GM23338 (cell line): Measurements from ENCODE around the gene TRIM52.

Experiments
- EZH2 ChIP-seq: fragments of 200-600 bp; sonication (generic); IDR thresholded peaks from one replicate; pipeline ENCODE4 v1.8.0; 2017; ENCODE audit warnings: antibody characterized with exemption, mild to moderate bottlenecking, low read depth; ENCODE audit not compliant: unreplicated experiment
- POLR2AphosphoS5 ChIP-seq: IDR thresholded peaks from 2 replicates; pipeline ENCODE4 v1.6.1; 2016; ENCODE audit warnings: antibody characterized with exemption, low read depth
- STAT1 ChIP-seq: IDR thresholded peaks from one replicate; pipeline ENCODE4 v1.6.1; 2016; ENCODE audit warnings: antibody characterized with exemption; ENCODE audit not compliant: unreplicated experiment
- ZNF114 ChIP-seq: fragments of 250-450 bp; sonication (Bioruptor Pico); IDR thresholded peaks from 2 replicates; pipeline ENCODE4 v1.5.0; 2020; ENCODE audit warnings: mild to moderate bottlenecking, moderate library complexity
- TF ChIP-seq, protein P1 (sequence below), 2 experiments: fragments of 200-600 bp in 1 of 2; sonication (generic) in 1 of 2; conservative IDR thresholded peaks; 2 replicates each; pipeline versions ENCODE4 v1.5.1 to v1.6.1; 2016 to 2017; ENCODE audit warnings: antibody characterized with exemption in 2 of 2, low read depth in 2 of 2, mild to moderate bottlenecking in 2 of 2, moderate library complexity in 1 of 2

GRCh38 chr5:181224390-181225229 lies 36.3 kb downstream of the TRIM52 start:
- TF ChIP-seq, protein P1, sequence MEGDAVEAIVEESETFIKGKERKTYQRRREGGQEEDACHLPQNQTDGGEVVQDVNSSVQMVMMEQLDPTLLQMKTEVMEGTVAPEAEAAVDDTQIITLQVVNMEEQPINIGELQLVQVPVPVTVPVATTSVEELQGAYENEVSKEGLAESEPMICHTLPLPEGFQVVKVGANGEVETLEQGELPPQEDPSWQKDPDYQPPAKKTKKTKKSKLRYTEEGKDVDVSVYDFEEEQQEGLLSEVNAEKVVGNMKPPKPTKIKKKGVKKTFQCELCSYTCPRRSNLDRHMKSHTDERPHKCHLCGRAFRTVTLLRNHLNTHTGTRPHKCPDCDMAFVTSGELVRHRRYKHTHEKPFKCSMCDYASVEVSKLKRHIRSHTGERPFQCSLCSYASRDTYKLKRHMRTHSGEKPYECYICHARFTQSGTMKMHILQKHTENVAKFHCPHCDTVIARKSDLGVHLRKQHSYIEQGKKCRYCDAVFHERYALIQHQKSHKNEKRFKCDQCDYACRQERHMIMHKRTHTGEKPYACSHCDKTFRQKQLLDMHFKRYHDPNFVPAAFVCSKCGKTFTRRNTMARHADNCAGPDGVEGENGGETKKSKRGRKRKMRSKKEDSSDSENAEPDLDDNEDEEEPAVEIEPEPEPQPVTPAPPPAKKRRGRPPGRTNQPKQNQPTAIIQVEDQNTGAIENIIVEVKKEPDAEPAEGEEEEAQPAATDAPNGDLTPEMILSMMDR (conservative IDR thresholded peaks at IDR 0.05; ENCODE audit: low read depth in 2 of 2), result no peak
- TF ChIP-seq EZH2 (no peak), POLR2AphosphoS5 (no peak), ZNF114 (no peak), STAT1 (no peak)
